ENCODE data around the gene SPATA17. TPM values are rescaled to one million over a fixed set of nuclear protein-coding genes. Genes with fewer than 3 reads are reported as not detected.

SPATA17 gene
- total RNA-seq, 1 donor = 1.8 TPM

- no peak overlapping the region for H3K4me3 ChIP-seq (ENCODE audit: low read depth, low read length)
- DNase-seq (ENCODE audit: low read depth) = peak; percentile 67
- TF ChIP-seq CTCF (IDR thresholded peaks at IDR 0.05; ENCODE audit: insufficient read depth, low read length) = no peak
These were observed 265.3 kb downstream of the SPATA17 start for GRCh38 chr1:217896490-217896889.

GRCh38 chr1:217897100-217897499, 266.0 kb downstream of the SPATA17 start:
- DNase-seq (ENCODE audit: low read depth) = no peak
- H3K4me3 ChIP-seq (ENCODE audit: low read depth, low read length) = no peak overlapping the region
- TF ChIP-seq CTCF (IDR thresholded peaks at IDR 0.05; ENCODE audit: insufficient read depth, low read length) = no peak

- H3K4me3 ChIP-seq (ENCODE audit: low read depth, low read length) = no peak overlapping the region
- no peak for DNase-seq (ENCODE audit: low read depth)
- TF ChIP-seq CTCF (IDR thresholded peaks at IDR 0.05; ENCODE audit: insufficient read depth, low read length) = no peak
These were observed 268.5 kb downstream of the SPATA17 start for GRCh38 chr1:217899614-217900013.

GRCh38 chr1:217907504-217907903, 276.4 kb downstream of the SPATA17 start:
- DNase-seq (ENCODE audit: low read depth) = no peak
- TF ChIP-seq CTCF (IDR thresholded peaks at IDR 0.05; ENCODE audit: insufficient read depth, low read length) = no peak
- H3K4me3 ChIP-seq (ENCODE audit: low read depth, low read length) = no peak overlapping the region

GRCh38 chr1:217910203-217910602, 279.1 kb downstream of the SPATA17 start:
- H3K4me3 ChIP-seq (ENCODE audit: low read depth, low read length) = no peak overlapping the region
- no peak for TF ChIP-seq CTCF (IDR thresholded peaks at IDR 0.05; ENCODE audit: insufficient read depth, low read length)
- DNase-seq (ENCODE audit: low read depth) = no peak

GRCh38 chr1:217910791-217911320, 279.7 kb downstream of the SPATA17 start:
- no peak overlapping the region for H3K4me3 ChIP-seq (ENCODE audit: low read depth, low read length)
- no peak for TF ChIP-seq CTCF (IDR thresholded peaks at IDR 0.05; ENCODE audit: insufficient read depth, low read length)

GRCh38 chr1:217911908-217912307, 280.8 kb downstream of the SPATA17 start:
- no peak overlapping the region for H3K4me3 ChIP-seq (ENCODE audit: low read depth, low read length)
- TF ChIP-seq CTCF (IDR thresholded peaks at IDR 0.05; ENCODE audit: insufficient read depth, low read length) = peak; percentile 13
- no peak for DNase-seq (ENCODE audit: low read depth)

More at GRCh38 chr1:217910791-217911320, 279.7 kb downstream of the SPATA17 start:
- no peak for DNase-seq (ENCODE audit: low read depth)

Measured in fibroblast of the aortic adventitia (primary cell).